GM12865 (cell line): ENCODE results near the gene RELL1.
"Not testable (repeated sequence)": the region's sequence is repeated elsewhere in the genome, so short reads cannot be mapped to it uniquely, and the experiment has no call there.

Source experiments
- DNase-seq: peaks from one replicate; pipeline ENCODE4 v3.0.0; 2010; ENCODE audit warnings: low read depth
- H3K4me3 ChIP-seq: 2 replicates; pipeline ENCODE4 v1.5.1; 2011; ENCODE audit warnings: mild to moderate bottlenecking, low read depth, low read length, control low read depth
- TF ChIP-seq, protein P1 (sequence below): IDR thresholded peaks from 2 replicates; pipeline ENCODE4 v1.5.1; 2011; ENCODE audit warnings: low read length, control low read depth, low read depth, inconsistent platforms; ENCODE audit not compliant: insufficient read depth; ENCODE audit errors: missing control alignments

RELL1 gene

DNA sequence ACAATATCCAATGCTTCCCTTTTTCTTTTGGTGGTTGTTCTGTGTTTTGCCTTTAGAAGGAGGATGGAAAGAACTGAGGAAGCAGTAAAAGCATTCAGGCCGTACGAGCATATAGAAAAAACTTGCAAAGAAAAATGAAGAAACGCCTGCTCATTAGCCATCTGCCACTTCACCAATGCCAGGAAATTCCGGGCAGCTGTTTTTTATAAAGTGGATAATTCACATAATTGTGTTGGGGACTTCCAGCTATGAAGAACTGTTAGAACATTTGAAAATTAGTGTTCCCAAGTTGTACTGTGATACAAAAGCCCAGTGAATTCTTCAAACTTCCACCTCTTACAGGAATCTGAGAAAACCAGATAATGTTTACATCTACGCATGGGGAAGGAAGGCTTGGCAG is 11.7 kb downstream of the RELL1 start:
- TF ChIP-seq, protein P1, sequence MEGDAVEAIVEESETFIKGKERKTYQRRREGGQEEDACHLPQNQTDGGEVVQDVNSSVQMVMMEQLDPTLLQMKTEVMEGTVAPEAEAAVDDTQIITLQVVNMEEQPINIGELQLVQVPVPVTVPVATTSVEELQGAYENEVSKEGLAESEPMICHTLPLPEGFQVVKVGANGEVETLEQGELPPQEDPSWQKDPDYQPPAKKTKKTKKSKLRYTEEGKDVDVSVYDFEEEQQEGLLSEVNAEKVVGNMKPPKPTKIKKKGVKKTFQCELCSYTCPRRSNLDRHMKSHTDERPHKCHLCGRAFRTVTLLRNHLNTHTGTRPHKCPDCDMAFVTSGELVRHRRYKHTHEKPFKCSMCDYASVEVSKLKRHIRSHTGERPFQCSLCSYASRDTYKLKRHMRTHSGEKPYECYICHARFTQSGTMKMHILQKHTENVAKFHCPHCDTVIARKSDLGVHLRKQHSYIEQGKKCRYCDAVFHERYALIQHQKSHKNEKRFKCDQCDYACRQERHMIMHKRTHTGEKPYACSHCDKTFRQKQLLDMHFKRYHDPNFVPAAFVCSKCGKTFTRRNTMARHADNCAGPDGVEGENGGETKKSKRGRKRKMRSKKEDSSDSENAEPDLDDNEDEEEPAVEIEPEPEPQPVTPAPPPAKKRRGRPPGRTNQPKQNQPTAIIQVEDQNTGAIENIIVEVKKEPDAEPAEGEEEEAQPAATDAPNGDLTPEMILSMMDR = no peak
- no peak overlapping the region for H3K4me3 ChIP-seq
- DNase-seq = no peak

DNA sequence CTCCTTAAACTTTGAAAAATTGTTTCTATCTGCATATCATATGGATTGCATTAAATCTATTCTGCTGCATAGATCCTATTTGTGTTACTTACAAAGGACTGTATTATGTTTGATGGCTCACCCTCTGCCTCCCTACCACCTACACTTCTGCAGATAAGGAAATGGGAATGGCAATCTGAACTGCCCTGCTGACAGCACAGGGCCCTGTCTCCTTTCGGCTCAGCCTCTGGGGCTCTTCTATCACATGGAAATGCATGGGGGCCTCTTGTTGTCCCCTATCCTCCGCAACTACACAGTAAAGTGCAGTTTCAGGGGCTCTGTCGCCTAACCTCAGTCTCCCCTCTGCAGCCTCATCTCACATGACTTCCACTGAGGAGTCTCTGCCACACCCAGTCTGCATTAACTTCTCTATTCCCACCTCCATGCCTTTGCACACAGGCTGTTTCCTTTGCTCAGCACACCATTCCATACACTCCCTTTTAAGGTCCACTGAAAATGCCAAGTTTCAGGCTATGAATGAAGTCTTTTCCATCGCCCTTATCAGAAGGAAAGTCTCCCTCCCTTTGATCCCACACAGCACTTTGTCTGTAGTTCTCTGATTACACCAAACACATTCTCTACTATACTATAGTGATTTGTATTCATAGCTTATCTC is 12.5 kb downstream of the RELL1 start:
- H3K4me3 ChIP-seq = no peak overlapping the region
- no peak for DNase-seq
- TF ChIP-seq, protein P1 = no peak

DNA sequence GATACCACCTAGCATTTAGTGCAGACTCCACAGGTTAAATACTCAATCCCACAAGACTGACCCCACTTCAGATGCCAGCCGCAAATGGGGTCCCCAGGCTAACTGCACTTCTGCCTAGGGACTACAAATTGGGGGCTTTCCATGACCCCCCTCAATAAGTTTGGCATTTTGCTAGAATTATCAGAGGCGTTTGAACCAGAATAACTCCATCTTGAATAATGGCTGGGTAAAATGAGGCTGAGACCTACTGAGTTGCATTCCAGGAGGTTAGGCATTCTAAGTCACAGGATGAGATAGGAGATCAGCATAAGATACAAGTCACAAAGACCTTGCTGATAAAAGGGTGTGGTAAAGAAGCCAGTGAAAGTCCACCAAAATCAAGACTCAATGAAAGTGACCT is 15.1 kb downstream of the RELL1 start:
- TF ChIP-seq, protein P1 = no peak
- DNase-seq = no peak
- H3K4me3 ChIP-seq = no peak overlapping the region

DNA sequence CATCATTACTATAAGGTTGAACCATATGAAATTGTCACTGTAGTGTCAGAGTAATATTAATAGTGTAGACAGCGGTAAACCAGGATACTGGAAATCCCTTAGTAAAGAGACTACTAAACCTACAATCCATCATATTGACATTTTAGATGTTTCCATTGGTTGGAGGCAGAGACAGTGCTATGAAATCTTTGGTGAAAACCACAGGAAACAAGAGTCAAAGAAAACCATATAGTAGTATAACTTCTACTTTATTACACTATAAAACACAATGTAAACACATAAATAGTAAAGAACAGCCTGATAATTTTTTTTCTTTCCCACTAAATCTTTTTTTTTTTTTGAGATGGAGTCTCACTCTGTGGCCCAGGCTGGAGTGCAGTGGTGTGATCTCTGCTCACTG is 15.9 kb downstream of the RELL1 start:
- H3K4me3 ChIP-seq = no peak overlapping the region
- TF ChIP-seq, protein P1 = no peak
- no peak for DNase-seq

DNA sequence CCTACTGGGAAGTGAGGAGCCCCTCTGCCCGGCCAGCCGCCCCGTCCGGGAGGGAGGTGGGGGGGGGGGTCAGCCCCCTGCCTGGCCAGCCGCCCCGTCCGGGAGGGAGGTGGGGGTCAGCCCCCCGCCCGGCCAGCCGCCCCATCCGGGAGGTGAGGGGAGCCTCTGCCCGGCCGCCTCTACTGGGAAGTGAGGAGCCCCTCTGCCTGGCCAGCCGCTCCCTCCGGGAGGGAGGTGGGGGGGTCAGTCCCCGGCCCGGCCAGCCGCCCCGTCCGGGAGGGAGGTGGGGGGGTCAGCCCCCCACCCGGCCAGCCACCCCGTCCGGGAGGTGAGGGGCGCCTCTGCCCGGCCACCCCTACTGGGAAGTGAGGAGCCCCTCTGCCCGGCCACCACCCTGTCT is 17.1 kb downstream of the RELL1 start:
- not testable (repeated sequence) for DNase-seq, H3K4me3 ChIP-seq

DNA sequence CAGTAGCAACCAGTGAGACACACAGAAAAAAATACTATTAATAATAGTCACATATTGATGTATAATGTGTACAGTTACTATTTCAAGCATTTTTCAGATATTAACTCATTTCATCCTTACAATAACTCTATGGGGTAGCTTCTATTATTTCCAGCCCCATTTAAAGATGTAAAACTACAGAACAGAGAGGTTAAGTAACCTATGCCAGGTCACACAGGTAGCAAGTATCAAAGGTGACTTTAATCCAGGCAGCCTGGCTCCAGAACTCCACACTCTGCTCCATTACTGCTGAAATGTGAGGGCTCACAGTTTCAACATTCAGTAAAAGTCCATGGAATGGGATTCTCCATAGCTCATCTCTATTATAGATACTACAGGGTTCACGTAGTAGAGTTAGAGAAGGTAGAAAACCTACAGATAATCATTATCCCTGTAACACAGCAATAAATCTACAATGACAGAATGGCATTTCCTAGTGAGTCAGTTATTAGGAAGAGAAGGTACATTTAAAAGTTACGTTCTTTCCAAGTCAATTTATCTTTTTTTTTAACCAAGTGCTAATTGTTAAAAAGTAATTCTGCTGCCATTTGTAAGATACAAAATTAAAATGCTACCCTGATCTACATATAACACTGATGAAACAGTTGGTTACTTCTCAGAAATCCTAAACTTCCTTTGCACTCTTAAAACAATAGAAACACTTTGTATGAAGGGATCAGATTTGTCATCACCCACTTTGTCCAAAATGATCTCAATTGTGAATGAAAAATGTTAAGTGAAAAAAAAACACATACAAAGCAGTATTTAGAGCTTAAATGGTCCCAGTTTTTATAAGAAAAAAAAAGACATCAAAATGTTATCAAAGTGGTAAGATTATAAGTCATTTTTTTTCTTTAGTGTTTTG is 18.7 kb downstream of the RELL1 start:
- no peak overlapping the region for H3K4me3 ChIP-seq
- TF ChIP-seq, protein P1 = no peak
- no peak for DNase-seq

DNA sequence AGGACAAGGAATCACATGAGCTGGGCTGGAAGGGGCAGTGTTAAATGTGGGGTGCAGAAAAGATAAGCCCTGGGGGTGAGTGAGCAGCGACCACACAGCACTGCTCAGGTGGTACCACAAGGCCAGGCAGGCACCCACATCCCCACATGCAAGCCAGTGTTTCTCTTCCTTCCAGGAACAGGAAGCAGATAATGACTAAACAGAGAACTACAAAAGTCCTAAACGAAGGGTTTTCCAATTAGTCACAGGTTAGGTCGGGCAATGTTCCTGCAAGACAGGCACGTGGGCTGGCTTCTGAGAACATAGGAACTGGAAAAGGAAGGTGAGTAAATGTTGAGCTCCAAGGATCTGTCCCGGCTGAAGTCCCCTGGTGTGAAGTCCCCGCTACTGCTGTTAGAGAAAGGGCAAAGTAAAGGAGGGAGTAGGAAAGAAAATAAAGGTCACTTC is 19.5 kb downstream of the RELL1 start:
- peak; percentile 37 for DNase-seq
- TF ChIP-seq, protein P1 = no peak
- H3K4me3 ChIP-seq = no peak overlapping the region
